Calu3 (cell line): ENCODE measurements around the gene EIPR1. TPM values are rescaled to one million over a fixed set of nuclear protein-coding genes. Genes with fewer than 3 reads are reported as not detected.
"Not testable (repeated sequence)": the region's sequence is repeated elsewhere in the genome, so short reads cannot be mapped to it uniquely, and the experiment has no call there.

Source experiments
- BruUV-seq: library from RNA; stranded (reverse); fragments of 400-500 nt; replicated peaks from 2 replicates; lab custom pipeline; 2021; lab: Mats Ljungman, UMichigan
- CTCF ChIA-PET: fragments of 300-600 bp; sonication (Branson Sonifier 250); formaldehyde crosslinking; loops from one replicate; lab custom pipeline; 2022; ENCODE audit warnings: antibody characterized with exemption; lab: Charles Lee
- DNase-seq: peaks from one replicate; pipeline ENCODE4 v3.0.0; 2022
- H3K27ac Mint-ChIP-seq: one replicate; pipeline ENCODE4 v1.8.0; 2022; ENCODE audit warnings: mixed read lengths; ENCODE audit not compliant: unreplicated experiment
- H3K27me3 Mint-ChIP-seq: one replicate; pipeline ENCODE4 v1.8.0; 2022; ENCODE audit warnings: mixed read lengths; ENCODE audit not compliant: unreplicated experiment
- H3K36me3 Mint-ChIP-seq: one replicate; pipeline ENCODE4 v1.8.0; 2022; ENCODE audit warnings: mild to moderate bottlenecking, moderate library complexity, mixed read lengths; ENCODE audit not compliant: insufficient read depth, unreplicated experiment
- H3K4me1 Mint-ChIP-seq: one replicate; pipeline ENCODE4 v1.8.0; 2022; ENCODE audit warnings: mild to moderate bottlenecking, low read depth, mixed read lengths; ENCODE audit not compliant: unreplicated experiment
- H3K4me3 Mint-ChIP-seq: one replicate; pipeline ENCODE4 v1.8.0; 2022; ENCODE audit warnings: mild to moderate bottlenecking, low read depth, moderate library complexity, mixed read lengths; ENCODE audit not compliant: unreplicated experiment
- H3K9me3 Mint-ChIP-seq: one replicate; pipeline ENCODE4 v1.8.0; 2022; ENCODE audit warnings: low read depth, mixed read lengths; ENCODE audit not compliant: unreplicated experiment
- intact Hi-C: fragments of 100-400 bp; cut with micrococcal nuclease; formaldehyde crosslinking; loops from one replicate; pipeline ENCODE4 v1.10.0; 2022; ENCODE audit not compliant: unreplicated experiment
- total RNA-seq: library from RNA; stranded (reverse); gene quantifications from 2 replicates; pipeline ENCODE4 v1.2.3, GENCODE V29; 2022
- TF ChIP-seq, protein P1 (sequence below): fragments of 200-600 bp; IDR thresholded peaks from one replicate; pipeline ENCODE4 v1.8.0; 2022; ENCODE audit warnings: antibody characterized with exemption; ENCODE audit not compliant: unreplicated experiment

Gene EIPR1
- total RNA-seq, 1 experiment from 2014 or later = 31.7 TPM

GRCh38 chr2:3287896-3288295 lies 89.7 kb downstream of the EIPR1 start:
- H3K36me3 Mint-ChIP-seq = peaks cover 4% of the 10 kb centered on the region
- CTCF ChIA-PET = no interaction called here
- H3K4me1 Mint-ChIP-seq = no peaks in the 10 kb centered on the region
- no peak overlapping the region for H3K27ac Mint-ChIP-seq
- TF ChIP-seq, protein P1, sequence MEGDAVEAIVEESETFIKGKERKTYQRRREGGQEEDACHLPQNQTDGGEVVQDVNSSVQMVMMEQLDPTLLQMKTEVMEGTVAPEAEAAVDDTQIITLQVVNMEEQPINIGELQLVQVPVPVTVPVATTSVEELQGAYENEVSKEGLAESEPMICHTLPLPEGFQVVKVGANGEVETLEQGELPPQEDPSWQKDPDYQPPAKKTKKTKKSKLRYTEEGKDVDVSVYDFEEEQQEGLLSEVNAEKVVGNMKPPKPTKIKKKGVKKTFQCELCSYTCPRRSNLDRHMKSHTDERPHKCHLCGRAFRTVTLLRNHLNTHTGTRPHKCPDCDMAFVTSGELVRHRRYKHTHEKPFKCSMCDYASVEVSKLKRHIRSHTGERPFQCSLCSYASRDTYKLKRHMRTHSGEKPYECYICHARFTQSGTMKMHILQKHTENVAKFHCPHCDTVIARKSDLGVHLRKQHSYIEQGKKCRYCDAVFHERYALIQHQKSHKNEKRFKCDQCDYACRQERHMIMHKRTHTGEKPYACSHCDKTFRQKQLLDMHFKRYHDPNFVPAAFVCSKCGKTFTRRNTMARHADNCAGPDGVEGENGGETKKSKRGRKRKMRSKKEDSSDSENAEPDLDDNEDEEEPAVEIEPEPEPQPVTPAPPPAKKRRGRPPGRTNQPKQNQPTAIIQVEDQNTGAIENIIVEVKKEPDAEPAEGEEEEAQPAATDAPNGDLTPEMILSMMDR = no peak
- BruUV-seq = no TSS peak
- H3K27me3 Mint-ChIP-seq = no peaks in the 10 kb centered on the region
- intact Hi-C loops = no loop called here
- DNase-seq = no peak
- no peaks in the 10 kb centered on the region for H3K9me3 Mint-ChIP-seq
- no peak overlapping the region for H3K4me3 Mint-ChIP-seq

- H3K9me3 Mint-ChIP-seq, H3K4me3 Mint-ChIP-seq, DNase-seq, intact Hi-C loops, H3K36me3 Mint-ChIP-seq, H3K4me1 Mint-ChIP-seq, H3K27me3 Mint-ChIP-seq, BruUV-seq, H3K27ac Mint-ChIP-seq: not testable (repeated sequence)
- CTCF ChIA-PET = interaction anchor here (0.6 kb wide), 1 partner anchor 90 kb away, joined by 3 read pairs; no protein-coding TSS in a partner anchor
These were observed 91.0 kb downstream of the EIPR1 start for GRCh38 chr2:3286646-3287036.

DNA sequence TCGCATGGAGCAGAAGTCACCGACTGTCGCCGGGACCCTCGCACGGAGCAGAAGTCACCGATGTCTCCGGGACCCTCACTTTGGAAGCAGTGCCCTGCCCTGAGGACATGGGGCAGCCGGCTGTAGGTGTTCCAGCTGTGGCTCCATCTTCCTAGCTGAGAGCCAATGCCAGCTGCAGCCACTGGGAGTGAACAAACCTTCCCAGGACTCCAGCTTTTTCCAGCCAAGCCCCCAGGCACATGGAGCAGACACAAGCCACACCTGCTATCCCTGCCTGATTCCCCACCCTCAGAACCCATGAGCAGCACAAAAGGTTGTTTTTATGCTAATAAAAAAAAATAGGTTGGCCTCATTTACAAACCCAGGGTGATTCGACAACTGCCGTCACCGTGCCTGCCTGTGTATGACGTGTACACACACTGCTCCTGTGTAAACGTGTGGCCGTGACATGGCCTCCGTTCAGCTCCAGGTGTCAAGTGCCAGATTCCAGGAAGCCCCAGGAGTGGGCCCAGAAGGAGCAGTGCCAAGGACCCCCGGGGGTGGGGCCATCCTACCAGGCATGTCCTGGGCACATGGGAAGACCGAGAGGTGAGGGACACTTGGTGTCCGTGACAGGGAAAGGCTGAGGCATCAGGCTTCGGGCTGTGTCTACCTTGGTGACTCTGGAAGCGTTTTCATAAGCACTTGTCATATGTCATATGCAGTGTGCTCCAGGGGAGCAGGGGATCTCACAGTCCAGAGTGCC lies 91.5 kb downstream of the EIPR1 start:
- no TSS peak for BruUV-seq
- CTCF ChIA-PET = interaction anchor here (0.6 kb wide), 1 partner anchor 91 kb away, joined by 3 read pairs; no protein-coding TSS in a partner anchor
- intact Hi-C loops = no loop called here

GRCh38 chr2:3284657-3285630 lies 92.7 kb downstream of the EIPR1 start:
- peaks cover 4% of the 10 kb centered on the region for H3K36me3 Mint-ChIP-seq
- no peaks in the 10 kb centered on the region for H3K4me1 Mint-ChIP-seq
- H3K4me3 Mint-ChIP-seq = no peak overlapping the region
- H3K27ac Mint-ChIP-seq = no peak overlapping the region
- no TSS peak for BruUV-seq
- H3K9me3 Mint-ChIP-seq = no peaks in the 10 kb centered on the region
- intact Hi-C loops = no loop called here
- CTCF ChIA-PET = no interaction called here
- TF ChIP-seq, protein P1 = no peak
- DNase-seq = no peak
- no peaks in the 10 kb centered on the region for H3K27me3 Mint-ChIP-seq

More for the DNA sequence above, 91.5 kb downstream of the EIPR1 start:
- no peak overlapping the region for H3K4me3 Mint-ChIP-seq
- no peaks in the 10 kb centered on the region for H3K27me3 Mint-ChIP-seq
- no peak for DNase-seq
- TF ChIP-seq, protein P1 = no peak
- no peaks in the 10 kb centered on the region for H3K9me3 Mint-ChIP-seq
- H3K4me1 Mint-ChIP-seq = no peaks in the 10 kb centered on the region
- H3K36me3 Mint-ChIP-seq = peaks cover 4% of the 10 kb centered on the region
- H3K27ac Mint-ChIP-seq = no peak overlapping the region

DNA sequence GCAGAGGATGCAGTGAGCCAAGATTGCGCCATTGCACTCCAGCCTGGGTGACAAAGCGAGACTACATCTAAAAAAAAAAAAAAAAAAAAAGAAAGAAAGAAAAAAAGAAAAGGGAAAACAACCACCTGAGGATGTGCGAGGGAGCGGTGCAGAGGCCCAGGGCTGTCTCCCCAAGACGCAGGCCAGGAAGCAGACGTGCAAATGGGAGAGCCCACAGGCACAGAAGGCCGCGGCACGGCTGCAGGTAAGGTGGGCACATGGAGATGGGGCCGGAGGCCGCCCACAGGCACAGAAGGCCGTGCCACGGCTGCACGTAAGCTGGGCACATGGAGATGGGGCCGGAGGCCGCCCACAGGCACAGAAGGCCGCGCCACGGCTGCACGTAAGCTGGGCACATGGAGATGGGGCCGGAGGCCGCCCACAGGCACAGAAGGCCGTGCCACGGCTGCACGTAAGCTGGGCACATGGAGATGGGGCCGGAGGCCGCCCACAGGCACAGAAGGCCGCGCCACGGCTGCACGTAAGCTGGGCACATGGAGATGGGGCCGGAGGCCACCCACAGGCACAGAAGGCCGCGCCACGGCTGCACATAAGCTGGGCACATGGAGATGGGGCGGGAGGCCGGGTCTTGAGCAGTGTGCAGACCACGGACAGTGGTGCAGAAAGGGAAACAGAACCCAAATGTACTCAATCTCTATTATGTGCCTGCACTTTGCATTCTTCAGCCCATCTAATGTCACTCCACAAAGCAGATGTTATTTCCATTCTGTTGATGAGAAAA lies 93.6 kb downstream of the EIPR1 start:
- H3K36me3 Mint-ChIP-seq, H3K27ac Mint-ChIP-seq, BruUV-seq, H3K4me3 Mint-ChIP-seq, H3K9me3 Mint-ChIP-seq, CTCF ChIA-PET, H3K4me1 Mint-ChIP-seq, intact Hi-C loops, H3K27me3 Mint-ChIP-seq, DNase-seq: not testable (repeated sequence)
